ENCODE results near the gene BPHL. TPM values are rescaled to one million over a fixed set of nuclear protein-coding genes. Genes with fewer than 3 reads are reported as not detected.

The BPHL gene
- total and polyA plus RNA-seq, 2 experiments from 2014 or later = 22.8 to 45.5 TPM

DNA sequence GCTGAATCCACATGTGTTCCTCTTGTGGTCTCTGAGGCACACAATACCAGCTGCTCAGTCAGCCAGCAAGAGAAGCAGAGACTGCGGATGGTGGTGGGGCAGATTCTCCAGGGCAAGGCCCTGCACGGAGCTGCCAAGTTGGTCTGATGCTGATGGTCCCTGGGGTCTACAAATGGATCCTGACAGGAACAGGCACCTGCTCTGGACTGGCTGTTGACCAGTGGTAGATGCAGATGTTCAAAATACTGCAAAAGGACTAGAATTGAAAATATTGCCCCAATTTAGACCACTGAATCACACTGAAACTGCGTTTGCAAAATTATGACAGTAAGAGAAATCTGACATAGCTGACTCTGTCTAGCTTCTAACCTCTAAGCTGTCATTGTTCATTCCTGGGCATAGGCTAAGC, 68.5 kb downstream of the BPHL start:
- Histone ChIP-seq H3K27me3 (ENCODE audit: insufficient read depth) (no peaks in the 10 kb centered on the region), H2AFZ (no peak overlapping the region), H3K4me3 (no peak overlapping the region), H3K9me2 (ENCODE audit: insufficient read depth) (peaks cover 17% of the 10 kb centered on the region; the same call in 1 of the 2 replicates), H4K20me1 (replicated peaks; ENCODE audit: insufficient read depth) (no peaks in the 10 kb centered on the region), H3K4me2 (no peak overlapping the region), H3K27ac (ENCODE audit: low read depth) (no peak overlapping the region), H3K4me1 (ENCODE audit: insufficient read depth) (no peaks in the 10 kb centered on the region), H3K36me3 (ENCODE audit: insufficient read depth) (no peaks in the 10 kb centered on the region), H3K79me2 (replicated peaks; ENCODE audit: insufficient read depth) (no peaks in the 10 kb centered on the region), H3F3A (replicated peaks; ENCODE audit: low read depth) (no peaks in the 10 kb centered on the region)
- peaks cover 6% of the 10 kb centered on the region; the same call in 2 of the 3 replicates for H3K9me3 Mint-ChIP-seq
- peaks cover 6% of the 10 kb centered on the region for H3K4me1 Mint-ChIP-seq
- TF ChIP-seq ZNF331 (CRISPR knock-in tag; IDR thresholded peaks at IDR 0.05; ENCODE audit: low read depth) (no peak), STAT1 (IDR thresholded peaks at IDR 0.05; ENCODE audit: unreplicated experiment) (no peak), EZH2 (IDR thresholded peaks at IDR 0.05; ENCODE audit: low read depth, unreplicated experiment) (no peak), POLR2AphosphoS5 (IDR thresholded peaks at IDR 0.05; ENCODE audit: low read depth) (no peak), CREB1 (CRISPR knock-in tag; IDR thresholded peaks at IDR 0.05; ENCODE audit: low read depth) (no peak), ZNF114 (CRISPR knock-in tag; IDR thresholded peaks at IDR 0.05) (no peak), EZH2phosphoT487 (IDR thresholded peaks at IDR 0.05; ENCODE audit: unreplicated experiment) (no peak), JUNB (IDR thresholded peaks at IDR 0.05; ENCODE audit: unreplicated experiment) (no peak), NANOG (IDR thresholded peaks at IDR 0.05; ENCODE audit: borderline replicate concordance) (no peak)
- TF ChIP-seq, protein P1, sequence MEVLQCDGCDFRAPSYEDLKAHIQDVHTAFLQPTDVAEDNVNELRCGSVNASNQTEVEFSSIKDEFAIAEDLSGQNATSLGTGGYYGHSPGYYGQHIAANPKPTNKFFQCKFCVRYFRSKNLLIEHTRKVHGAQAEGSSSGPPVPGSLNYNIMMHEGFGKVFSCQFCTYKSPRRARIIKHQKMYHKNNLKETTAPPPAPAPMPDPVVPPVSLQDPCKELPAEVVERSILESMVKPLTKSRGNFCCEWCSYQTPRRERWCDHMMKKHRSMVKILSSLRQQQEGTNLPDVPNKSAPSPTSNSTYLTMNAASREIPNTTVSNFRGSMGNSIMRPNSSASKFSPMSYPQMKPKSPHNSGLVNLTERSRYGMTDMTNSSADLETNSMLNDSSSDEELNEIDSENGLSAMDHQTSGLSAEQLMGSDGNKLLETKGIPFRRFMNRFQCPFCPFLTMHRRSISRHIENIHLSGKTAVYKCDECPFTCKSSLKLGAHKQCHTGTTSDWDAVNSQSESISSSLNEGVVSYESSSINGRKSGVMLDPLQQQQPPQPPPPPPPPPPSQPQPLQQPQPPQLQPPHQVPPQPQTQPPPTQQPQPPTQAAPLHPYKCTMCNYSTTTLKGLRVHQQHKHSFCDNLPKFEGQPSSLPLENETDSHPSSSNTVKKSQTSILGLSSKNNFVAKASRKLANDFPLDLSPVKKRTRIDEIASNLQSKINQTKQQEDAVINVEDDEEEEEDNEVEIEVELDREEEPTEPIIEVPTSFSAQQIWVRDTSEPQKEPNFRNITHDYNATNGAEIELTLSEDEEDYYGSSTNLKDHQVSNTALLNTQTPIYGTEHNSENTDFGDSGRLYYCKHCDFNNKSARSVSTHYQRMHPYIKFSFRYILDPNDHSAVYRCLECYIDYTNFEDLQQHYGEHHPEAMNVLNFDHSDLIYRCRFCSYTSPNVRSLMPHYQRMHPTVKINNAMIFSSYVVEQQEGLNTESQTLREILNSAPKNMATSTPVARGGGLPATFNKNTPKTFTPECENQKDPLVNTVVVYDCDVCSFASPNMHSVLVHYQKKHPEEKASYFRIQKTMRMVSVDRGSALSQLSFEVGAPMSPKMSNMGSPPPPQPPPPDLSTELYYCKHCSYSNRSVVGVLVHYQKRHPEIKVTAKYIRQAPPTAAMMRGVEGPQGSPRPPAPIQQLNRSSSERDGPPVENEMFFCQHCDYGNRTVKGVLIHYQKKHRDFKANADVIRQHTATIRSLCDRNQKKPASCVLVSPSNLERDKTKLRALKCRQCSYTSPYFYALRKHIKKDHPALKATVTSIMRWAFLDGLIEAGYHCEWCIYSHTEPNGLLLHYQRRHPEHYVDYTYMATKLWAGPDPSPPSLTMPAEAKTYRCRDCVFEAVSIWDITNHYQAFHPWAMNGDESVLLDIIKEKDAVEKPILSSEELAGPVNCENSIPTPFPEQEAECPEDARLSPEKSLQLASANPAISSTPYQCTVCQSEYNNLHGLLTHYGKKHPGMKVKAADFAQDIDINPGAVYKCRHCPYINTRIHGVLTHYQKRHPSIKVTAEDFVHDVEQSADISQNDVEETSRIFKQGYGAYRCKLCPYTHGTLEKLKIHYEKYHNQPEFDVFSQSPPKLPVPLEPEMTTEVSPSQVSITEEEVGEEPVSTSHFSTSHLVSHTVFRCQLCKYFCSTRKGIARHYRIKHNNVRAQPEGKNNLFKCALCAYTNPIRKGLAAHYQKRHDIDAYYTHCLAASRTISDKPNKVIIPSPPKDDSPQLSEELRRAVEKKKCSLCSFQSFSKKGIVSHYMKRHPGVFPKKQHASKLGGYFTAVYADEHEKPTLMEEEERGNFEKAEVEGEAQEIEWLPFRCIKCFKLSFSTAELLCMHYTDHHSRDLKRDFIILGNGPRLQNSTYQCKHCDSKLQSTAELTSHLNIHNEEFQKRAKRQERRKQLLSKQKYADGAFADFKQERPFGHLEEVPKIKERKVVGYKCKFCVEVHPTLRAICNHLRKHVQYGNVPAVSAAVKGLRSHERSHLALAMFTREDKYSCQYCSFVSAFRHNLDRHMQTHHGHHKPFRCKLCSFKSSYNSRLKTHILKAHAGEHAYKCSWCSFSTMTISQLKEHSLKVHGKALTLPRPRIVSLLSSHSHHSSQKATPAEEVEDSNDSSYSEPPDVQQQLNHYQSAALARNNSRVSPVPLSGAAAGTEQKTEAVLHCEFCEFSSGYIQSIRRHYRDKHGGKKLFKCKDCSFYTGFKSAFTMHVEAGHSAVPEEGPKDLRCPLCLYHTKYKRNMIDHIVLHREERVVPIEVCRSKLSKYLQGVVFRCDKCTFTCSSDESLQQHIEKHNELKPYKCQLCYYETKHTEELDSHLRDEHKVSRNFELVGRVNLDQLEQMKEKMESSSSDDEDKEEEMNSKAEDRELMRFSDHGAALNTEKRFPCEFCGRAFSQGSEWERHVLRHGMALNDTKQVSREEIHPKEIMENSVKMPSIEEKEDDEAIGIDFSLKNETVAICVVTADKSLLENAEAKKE (CRISPR knock-in tag; IDR thresholded peaks at IDR 0.05) = no peak
- TF ChIP-seq, protein P2, sequence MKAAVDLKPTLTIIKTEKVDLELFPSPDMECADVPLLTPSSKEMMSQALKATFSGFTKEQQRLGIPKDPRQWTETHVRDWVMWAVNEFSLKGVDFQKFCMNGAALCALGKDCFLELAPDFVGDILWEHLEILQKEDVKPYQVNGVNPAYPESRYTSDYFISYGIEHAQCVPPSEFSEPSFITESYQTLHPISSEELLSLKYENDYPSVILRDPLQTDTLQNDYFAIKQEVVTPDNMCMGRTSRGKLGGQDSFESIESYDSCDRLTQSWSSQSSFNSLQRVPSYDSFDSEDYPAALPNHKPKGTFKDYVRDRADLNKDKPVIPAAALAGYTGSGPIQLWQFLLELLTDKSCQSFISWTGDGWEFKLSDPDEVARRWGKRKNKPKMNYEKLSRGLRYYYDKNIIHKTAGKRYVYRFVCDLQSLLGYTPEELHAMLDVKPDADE (IDR thresholded peaks at IDR 0.05) = no peak
- TF ChIP-seq, protein P3, sequence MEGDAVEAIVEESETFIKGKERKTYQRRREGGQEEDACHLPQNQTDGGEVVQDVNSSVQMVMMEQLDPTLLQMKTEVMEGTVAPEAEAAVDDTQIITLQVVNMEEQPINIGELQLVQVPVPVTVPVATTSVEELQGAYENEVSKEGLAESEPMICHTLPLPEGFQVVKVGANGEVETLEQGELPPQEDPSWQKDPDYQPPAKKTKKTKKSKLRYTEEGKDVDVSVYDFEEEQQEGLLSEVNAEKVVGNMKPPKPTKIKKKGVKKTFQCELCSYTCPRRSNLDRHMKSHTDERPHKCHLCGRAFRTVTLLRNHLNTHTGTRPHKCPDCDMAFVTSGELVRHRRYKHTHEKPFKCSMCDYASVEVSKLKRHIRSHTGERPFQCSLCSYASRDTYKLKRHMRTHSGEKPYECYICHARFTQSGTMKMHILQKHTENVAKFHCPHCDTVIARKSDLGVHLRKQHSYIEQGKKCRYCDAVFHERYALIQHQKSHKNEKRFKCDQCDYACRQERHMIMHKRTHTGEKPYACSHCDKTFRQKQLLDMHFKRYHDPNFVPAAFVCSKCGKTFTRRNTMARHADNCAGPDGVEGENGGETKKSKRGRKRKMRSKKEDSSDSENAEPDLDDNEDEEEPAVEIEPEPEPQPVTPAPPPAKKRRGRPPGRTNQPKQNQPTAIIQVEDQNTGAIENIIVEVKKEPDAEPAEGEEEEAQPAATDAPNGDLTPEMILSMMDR (conservative IDR thresholded peaks at IDR 0.05; ENCODE audit: low read depth in 2 of 2) = no peak
- TF ChIP-seq, protein P4, sequence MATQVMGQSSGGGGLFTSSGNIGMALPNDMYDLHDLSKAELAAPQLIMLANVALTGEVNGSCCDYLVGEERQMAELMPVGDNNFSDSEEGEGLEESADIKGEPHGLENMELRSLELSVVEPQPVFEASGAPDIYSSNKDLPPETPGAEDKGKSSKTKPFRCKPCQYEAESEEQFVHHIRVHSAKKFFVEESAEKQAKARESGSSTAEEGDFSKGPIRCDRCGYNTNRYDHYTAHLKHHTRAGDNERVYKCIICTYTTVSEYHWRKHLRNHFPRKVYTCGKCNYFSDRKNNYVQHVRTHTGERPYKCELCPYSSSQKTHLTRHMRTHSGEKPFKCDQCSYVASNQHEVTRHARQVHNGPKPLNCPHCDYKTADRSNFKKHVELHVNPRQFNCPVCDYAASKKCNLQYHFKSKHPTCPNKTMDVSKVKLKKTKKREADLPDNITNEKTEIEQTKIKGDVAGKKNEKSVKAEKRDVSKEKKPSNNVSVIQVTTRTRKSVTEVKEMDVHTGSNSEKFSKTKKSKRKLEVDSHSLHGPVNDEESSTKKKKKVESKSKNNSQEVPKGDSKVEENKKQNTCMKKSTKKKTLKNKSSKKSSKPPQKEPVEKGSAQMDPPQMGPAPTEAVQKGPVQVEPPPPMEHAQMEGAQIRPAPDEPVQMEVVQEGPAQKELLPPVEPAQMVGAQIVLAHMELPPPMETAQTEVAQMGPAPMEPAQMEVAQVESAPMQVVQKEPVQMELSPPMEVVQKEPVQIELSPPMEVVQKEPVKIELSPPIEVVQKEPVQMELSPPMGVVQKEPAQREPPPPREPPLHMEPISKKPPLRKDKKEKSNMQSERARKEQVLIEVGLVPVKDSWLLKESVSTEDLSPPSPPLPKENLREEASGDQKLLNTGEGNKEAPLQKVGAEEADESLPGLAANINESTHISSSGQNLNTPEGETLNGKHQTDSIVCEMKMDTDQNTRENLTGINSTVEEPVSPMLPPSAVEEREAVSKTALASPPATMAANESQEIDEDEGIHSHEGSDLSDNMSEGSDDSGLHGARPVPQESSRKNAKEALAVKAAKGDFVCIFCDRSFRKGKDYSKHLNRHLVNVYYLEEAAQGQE (IDR thresholded peaks at IDR 0.05; ENCODE audit: unreplicated experiment) = no peak
- H3K27me3 Mint-ChIP-seq (ENCODE audit: insufficient read depth, low read depth, poor library complexity) = peaks cover 12% of the 10 kb centered on the region
- no peak for ATAC-seq
- peaks cover 6% of the 10 kb centered on the region for H3K36me3 Mint-ChIP-seq (ENCODE audit: low read depth)
- no peak for DNase-seq (ENCODE audit: low spot score)
- H3K27ac Mint-ChIP-seq = no peak overlapping the region
- H3K4me3 Mint-ChIP-seq = no peak overlapping the region
